ENCODE data around the gene MYBL2.
A peak's percentile ranks its signal among the peaks of the same experiment; 100 is the strongest.

GRCh38 chr20:43669332-43669731, 2.4 kb downstream of the MYBL2 start:
- peak; percentile 39 to 91 for TF ChIP-seq JUND (IDR thresholded peaks at IDR 0.05)
- TF ChIP-seq, protein P1, sequence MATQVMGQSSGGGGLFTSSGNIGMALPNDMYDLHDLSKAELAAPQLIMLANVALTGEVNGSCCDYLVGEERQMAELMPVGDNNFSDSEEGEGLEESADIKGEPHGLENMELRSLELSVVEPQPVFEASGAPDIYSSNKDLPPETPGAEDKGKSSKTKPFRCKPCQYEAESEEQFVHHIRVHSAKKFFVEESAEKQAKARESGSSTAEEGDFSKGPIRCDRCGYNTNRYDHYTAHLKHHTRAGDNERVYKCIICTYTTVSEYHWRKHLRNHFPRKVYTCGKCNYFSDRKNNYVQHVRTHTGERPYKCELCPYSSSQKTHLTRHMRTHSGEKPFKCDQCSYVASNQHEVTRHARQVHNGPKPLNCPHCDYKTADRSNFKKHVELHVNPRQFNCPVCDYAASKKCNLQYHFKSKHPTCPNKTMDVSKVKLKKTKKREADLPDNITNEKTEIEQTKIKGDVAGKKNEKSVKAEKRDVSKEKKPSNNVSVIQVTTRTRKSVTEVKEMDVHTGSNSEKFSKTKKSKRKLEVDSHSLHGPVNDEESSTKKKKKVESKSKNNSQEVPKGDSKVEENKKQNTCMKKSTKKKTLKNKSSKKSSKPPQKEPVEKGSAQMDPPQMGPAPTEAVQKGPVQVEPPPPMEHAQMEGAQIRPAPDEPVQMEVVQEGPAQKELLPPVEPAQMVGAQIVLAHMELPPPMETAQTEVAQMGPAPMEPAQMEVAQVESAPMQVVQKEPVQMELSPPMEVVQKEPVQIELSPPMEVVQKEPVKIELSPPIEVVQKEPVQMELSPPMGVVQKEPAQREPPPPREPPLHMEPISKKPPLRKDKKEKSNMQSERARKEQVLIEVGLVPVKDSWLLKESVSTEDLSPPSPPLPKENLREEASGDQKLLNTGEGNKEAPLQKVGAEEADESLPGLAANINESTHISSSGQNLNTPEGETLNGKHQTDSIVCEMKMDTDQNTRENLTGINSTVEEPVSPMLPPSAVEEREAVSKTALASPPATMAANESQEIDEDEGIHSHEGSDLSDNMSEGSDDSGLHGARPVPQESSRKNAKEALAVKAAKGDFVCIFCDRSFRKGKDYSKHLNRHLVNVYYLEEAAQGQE (IDR thresholded peaks at IDR 0.05), result no peak
- TF ChIP-seq SP1 (IDR thresholded peaks at IDR 0.05), result peak; percentile 33
- TF ChIP-seq, protein P2, sequence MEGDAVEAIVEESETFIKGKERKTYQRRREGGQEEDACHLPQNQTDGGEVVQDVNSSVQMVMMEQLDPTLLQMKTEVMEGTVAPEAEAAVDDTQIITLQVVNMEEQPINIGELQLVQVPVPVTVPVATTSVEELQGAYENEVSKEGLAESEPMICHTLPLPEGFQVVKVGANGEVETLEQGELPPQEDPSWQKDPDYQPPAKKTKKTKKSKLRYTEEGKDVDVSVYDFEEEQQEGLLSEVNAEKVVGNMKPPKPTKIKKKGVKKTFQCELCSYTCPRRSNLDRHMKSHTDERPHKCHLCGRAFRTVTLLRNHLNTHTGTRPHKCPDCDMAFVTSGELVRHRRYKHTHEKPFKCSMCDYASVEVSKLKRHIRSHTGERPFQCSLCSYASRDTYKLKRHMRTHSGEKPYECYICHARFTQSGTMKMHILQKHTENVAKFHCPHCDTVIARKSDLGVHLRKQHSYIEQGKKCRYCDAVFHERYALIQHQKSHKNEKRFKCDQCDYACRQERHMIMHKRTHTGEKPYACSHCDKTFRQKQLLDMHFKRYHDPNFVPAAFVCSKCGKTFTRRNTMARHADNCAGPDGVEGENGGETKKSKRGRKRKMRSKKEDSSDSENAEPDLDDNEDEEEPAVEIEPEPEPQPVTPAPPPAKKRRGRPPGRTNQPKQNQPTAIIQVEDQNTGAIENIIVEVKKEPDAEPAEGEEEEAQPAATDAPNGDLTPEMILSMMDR (IDR thresholded peaks at IDR 0.05; ENCODE audit: low read depth, low read length, missing input control), result no peak
- TF ChIP-seq, protein P3, sequence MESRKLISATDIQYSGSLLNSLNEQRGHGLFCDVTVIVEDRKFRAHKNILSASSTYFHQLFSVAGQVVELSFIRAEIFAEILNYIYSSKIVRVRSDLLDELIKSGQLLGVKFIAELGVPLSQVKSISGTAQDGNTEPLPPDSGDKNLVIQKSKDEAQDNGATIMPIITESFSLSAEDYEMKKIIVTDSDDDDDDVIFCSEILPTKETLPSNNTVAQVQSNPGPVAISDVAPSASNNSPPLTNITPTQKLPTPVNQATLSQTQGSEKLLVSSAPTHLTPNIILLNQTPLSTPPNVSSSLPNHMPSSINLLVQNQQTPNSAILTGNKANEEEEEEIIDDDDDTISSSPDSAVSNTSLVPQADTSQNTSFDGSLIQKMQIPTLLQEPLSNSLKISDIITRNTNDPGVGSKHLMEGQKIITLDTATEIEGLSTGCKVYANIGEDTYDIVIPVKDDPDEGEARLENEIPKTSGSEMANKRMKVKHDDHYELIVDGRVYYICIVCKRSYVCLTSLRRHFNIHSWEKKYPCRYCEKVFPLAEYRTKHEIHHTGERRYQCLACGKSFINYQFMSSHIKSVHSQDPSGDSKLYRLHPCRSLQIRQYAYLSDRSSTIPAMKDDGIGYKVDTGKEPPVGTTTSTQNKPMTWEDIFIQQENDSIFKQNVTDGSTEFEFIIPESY (IDR thresholded peaks at IDR 0.05), result no peak
- TF ChIP-seq RAD21 (IDR thresholded peaks at IDR 0.05), result peak; percentile 8 to 12
